ENCODE measurements around the gene DGKQ.

Gene DGKQ

DNA sequence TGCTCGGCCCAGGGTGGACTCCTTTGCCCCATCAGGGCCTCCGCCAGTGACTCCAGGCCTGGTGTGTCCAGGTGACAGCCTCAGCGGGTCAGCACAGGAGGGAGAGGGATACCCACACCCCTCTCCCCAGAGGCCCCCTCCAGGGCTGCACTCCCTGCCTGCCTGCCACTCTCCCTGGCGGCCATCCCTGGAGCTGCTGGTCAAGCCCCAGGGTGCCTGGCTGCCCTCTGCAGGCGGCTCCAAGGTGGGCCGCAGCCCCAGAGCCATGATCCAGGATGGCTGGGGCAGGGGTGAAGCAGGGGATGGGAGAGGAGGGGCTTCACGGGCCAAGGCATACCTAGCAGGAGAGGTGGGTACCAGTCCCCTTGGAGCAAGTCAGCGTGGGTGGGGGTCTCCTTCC, 41.8 kb upstream of the DGKQ start:
- ChIA-PET CTCF (no interaction called here), POLR2A (no interaction called here)
- H3K4me3 ChIP-seq (ENCODE audit: low read depth, low read length), result no peak overlapping the region
- TF ChIP-seq, protein P1, sequence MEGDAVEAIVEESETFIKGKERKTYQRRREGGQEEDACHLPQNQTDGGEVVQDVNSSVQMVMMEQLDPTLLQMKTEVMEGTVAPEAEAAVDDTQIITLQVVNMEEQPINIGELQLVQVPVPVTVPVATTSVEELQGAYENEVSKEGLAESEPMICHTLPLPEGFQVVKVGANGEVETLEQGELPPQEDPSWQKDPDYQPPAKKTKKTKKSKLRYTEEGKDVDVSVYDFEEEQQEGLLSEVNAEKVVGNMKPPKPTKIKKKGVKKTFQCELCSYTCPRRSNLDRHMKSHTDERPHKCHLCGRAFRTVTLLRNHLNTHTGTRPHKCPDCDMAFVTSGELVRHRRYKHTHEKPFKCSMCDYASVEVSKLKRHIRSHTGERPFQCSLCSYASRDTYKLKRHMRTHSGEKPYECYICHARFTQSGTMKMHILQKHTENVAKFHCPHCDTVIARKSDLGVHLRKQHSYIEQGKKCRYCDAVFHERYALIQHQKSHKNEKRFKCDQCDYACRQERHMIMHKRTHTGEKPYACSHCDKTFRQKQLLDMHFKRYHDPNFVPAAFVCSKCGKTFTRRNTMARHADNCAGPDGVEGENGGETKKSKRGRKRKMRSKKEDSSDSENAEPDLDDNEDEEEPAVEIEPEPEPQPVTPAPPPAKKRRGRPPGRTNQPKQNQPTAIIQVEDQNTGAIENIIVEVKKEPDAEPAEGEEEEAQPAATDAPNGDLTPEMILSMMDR (IDR thresholded peaks at IDR 0.05; ENCODE audit: insufficient read depth, low read length, missing control alignments), result no peak
- DNase-seq (ENCODE audit: low read depth, low spot score), result no peak

DNA sequence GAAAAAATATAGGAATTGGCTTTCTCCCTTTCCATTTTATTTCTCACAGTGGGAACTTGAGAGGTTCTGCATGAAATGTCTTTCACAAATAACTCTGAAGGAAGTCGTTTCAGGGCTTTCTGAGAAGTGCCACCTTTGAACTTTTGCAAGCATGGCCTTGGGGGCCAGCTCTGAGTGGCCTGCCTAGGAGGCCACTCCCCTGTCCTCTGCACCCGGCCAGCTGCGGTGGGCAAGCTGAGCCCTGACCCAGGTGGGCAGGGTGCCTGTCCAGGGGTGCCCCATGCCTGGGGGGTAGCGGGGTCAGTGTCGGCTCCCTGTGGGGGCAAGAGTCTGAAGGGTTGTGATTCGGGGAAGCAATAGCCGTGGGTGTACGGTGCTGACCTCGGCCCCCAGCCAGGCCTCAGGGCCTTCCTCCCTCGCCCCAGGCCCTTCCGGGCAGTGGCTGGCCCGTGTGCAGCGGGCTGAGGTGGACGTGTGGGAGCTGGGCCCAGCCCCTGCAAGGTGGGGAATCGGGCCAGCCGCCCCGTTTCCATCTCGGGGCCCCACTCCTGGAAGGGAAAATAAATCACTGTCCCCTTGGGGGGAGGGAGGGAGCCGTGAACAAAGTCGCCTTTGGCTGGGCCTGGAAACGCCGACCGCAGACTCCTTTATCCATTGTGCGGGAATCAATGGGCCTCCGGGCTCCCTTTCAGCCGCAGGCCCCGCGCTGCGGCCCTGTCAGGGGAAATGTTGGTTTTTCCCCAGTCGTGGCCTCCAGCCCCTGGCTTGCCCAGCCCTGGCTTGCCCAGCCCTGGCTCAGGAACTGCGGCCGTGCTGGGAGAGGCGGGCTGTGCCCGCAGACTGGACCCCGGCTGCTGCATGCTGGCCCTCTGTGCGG, 41.2 kb upstream of the DGKQ start:
- no peak for DNase-seq (ENCODE audit: low read depth, low spot score)
- TF ChIP-seq, protein P1 (IDR thresholded peaks at IDR 0.05; ENCODE audit: insufficient read depth, low read length, missing control alignments), result no peak
- H3K4me3 ChIP-seq (ENCODE audit: low read depth, low read length), result no peak overlapping the region
- ChIA-PET POLR2A (interaction anchor here (0.5 kb wide), 1 partner anchor 31 kb away, joined by 3 read pairs; no protein-coding TSS in a partner anchor), CTCF (no interaction called here)

DNA sequence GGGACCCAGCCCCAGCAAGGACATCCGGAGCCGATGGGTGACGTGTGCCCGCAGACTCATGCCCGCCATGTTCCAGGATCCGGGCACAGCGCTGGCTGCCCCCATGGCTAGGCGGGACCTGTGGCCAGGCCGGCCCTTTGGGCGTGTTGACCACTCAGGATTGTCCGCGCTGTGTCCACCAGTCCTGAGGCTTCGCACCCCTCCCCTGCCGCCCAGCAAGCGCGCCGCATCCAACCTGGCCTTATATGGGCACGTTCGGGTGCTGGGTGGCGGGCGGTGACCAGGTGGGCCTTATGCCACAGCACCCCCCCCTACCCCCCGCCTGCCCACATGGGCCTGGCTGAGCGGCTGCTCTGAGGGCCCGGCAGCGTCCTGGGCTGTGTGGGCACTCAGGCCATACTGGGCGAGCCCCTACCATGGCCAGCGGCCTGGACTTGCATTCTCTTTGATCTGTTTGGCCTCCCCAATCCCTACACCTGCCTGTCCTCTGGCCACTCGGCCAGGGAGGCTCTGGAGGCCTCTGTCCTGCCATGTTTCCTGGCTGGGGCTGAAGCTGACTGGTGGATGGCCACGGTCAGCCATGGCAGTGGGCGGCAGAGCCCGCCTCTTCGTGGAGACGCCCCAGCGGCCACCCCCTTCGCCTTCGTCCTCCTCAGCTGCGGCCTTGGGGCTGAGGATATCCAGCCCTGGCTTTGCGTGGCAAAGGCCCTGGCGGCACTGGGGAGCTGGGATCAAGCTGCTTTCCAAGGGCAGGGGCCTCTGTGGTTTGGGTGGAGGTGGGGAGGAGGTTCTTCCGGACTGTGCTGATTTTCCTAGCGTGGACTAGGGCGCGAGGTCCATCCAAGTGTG, 40.1 kb upstream of the DGKQ start:
- TF ChIP-seq, protein P1 (IDR thresholded peaks at IDR 0.05; ENCODE audit: insufficient read depth, low read length, missing control alignments), result no peak
- ChIA-PET CTCF (no interaction called here), POLR2A (interaction anchor here (0.5 kb wide), 1 partner anchor 32 kb away, joined by 3 read pairs; no protein-coding TSS in a partner anchor)
- no peak overlapping the region; the same call in 1 of the 2 replicates for H3K4me3 ChIP-seq (ENCODE audit: low read depth, low read length)
- no peak for DNase-seq (ENCODE audit: low read depth, low spot score)

DNA sequence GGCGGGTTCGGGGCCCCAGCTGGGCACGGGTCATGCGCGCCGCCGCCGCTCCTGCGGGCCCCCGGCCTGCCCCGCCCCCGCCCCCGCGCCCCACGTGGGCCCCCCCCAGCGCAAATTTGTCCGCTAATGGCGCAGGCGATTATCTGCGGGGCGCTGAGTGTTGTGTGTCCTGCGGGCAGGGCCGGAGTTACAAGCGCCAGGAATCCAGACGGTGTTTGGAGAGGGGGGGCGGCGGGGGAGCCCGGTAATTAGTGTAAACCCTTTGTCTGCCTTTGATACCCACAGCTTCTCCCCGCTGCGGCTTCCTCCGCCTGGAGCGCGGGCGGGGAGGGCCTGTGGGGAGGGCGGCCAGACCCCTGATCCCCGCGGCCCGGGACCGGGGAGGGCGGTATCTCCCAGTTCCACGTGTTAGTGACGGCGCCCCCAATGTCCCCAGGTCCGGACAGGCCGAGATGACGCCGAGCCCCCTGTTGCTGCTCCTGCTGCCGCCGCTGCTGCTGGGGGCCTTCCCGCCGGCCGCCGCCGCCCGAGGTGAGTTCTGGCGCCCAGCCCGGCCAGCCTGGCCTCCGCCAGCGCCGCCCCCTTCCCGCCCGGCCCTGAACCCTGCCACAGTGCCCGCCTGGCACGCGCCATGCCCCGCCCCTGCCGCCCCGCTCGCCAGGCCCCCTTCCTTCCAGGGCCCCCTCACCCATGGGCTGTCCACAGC, 38.8 kb upstream of the DGKQ start:
- peak overlapping the region; percentile 61 for H3K4me3 ChIP-seq (ENCODE audit: low read depth, low read length)
- DNase-seq (ENCODE audit: low read depth, low spot score), result no peak
- ChIA-PET POLR2A (no interaction called here), CTCF (no interaction called here)
- TF ChIP-seq, protein P1 (IDR thresholded peaks at IDR 0.05; ENCODE audit: insufficient read depth, low read length, missing control alignments), result no peak

DNA sequence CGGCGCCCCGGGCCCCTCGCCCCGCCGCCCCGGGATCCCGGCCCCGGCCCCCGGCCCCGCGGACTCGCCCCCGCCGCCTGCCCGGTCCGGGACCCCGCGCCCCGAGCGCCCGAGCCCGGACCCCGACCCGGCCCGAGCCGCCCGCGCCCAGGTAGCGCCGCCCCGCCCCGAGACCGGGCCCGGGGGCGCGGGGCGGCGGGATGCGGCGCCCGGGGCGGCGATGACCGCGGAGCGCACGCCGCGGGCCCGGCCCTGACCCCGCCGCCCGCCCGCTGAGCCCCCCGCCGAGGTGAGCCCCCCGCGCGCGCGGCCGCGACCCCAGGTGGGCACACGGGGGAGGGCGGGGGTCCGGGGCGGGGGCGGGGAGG, 38.3 kb upstream of the DGKQ start:
- TF ChIP-seq, protein P1 (IDR thresholded peaks at IDR 0.05; ENCODE audit: insufficient read depth, low read length, missing control alignments), result no peak
- CTCF ChIA-PET, result no interaction called here

More for the DNA sequence above, 38.3 kb upstream of the DGKQ start:
- peak overlapping the region; percentile 61 for H3K4me3 ChIP-seq (ENCODE audit: low read depth, low read length)
- no peak for DNase-seq (ENCODE audit: low read depth, low spot score)
- POLR2A ChIA-PET, result no interaction called here

Data from AG04449 (cell line).